Measurements from ENCODE around the gene ATP12A.
"Not testable (repeated sequence)": the region's sequence is repeated elsewhere in the genome, so short reads cannot be mapped to it uniquely, and the experiment has no call there.

Gene ATP12A

GRCh38 chr13:24688950-24689349 lies 8.7 kb downstream of the ATP12A start:
- no peak for FAIRE-seq

- FAIRE-seq, result no peak
Measured at GRCh38 chr13:24691381-24691780, 11.2 kb downstream of the ATP12A start.

GRCh38 chr13:24692561-24692960 lies 12.4 kb downstream of the ATP12A start:
- no peak for FAIRE-seq

- no peak for FAIRE-seq
Measured at GRCh38 chr13:24693862-24694471, 13.8 kb downstream of the ATP12A start.

GRCh38 chr13:24694907-24695306 lies 14.7 kb downstream of the ATP12A start:
- no peak for FAIRE-seq

- FAIRE-seq, result no peak
Measured at GRCh38 chr13:24698686-24699085, 18.5 kb downstream of the ATP12A start.

- no peak for FAIRE-seq
Measured at GRCh38 chr13:24699541-24699940, 19.3 kb downstream of the ATP12A start.

GRCh38 chr13:24700539-24700938 lies 20.3 kb downstream of the ATP12A start:
- FAIRE-seq, result no peak

GRCh38 chr13:24706886-24707585 lies 26.8 kb downstream of the ATP12A start:
- no peak for FAIRE-seq

- no peak for FAIRE-seq
Measured at GRCh38 chr13:24709186-24709913, 29.1 kb downstream of the ATP12A start.

GRCh38 chr13:24713022-24713421 lies 32.8 kb downstream of the ATP12A start:
- no peak for FAIRE-seq

GRCh38 chr13:24716011-24716410 lies 35.8 kb downstream of the ATP12A start:
- FAIRE-seq, result no peak

GRCh38 chr13:24716446-24716845 lies 36.2 kb downstream of the ATP12A start:
- no peak for FAIRE-seq

- no peak for FAIRE-seq
Measured at GRCh38 chr13:24717217-24717616, 37.0 kb downstream of the ATP12A start.

- FAIRE-seq, result no peak
Measured at GRCh38 chr13:24718192-24718965, 38.2 kb downstream of the ATP12A start.

GRCh38 chr13:24719139-24719538 lies 38.9 kb downstream of the ATP12A start:
- no peak for FAIRE-seq

GRCh38 chr13:24723206-24723605 lies 43.0 kb downstream of the ATP12A start:
- FAIRE-seq, result no peak

- no peak for FAIRE-seq
Measured at GRCh38 chr13:24724714-24725113, 44.5 kb downstream of the ATP12A start.

GRCh38 chr13:24725379-24725778 lies 45.2 kb downstream of the ATP12A start:
- no peak for FAIRE-seq

- FAIRE-seq, result peak; percentile 51
Measured at GRCh38 chr13:24727731-24728601, 47.8 kb downstream of the ATP12A start.

GRCh38 chr13:24730873-24731567 lies 50.8 kb downstream of the ATP12A start:
- not testable (repeated sequence) for FAIRE-seq
